GM21515 (cell line): ENCODE results near the gene MAP3K4.

Source experiments
- ATAC-seq: cut with Tn5 transposase; IDR thresholded peaks from one replicate; pipeline ENCODE4 v1.9.1; 2021; ENCODE audit not compliant: unreplicated experiment

The MAP3K4 gene

DNA sequence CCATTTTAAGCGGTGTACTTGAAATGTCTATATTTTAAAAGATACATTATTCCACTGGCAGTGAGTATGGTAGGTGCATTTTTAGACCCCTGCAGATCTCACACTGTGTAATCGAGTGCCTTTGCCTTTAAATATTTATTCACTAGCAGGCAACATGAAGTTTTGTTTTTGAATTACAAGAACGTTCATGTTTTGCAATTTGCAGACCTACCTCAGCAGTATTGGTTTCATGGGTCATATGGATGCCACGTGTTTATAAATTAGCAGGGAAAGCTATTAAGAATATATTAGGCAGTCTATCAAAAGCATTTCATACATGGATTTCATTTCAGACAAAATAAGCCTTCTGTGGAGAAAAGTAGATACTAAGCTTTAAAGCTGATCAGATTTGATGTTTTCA, 7.2 kb downstream of the MAP3K4 start:
- no peak for ATAC-seq

DNA sequence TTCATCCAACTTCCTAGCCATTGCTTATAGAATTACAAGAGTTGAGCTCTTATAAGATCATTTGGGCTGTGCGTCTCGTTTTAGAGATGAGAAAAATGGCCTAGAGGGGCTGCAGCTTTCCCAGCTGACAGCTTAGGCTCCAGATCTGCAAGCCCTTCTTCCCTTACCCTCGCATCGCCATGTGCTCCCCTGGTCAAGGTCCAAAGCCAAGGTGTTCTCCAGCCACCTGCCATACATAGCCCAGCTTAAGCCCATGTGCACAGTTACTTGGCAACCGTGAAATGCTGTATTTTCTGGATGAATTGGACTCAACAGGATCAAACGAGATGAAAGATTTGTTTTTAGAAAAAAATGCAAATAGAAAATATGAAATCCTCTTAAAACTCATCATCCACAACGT, 7.9 kb downstream of the MAP3K4 start:
- no peak for ATAC-seq

DNA sequence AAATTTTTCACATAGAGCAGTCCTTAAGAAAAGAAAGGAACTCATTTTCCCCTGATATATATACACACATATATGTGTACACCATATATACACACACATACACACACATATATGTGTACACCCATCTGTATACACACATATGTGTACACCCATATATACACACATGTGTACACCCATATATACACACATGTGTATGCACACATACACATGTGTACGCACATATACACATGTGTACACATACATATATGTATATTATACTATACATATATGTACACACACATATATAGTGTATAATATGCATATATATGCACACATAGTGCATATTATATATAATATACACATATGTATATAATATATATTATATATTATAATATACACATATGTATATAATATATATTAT, 9.1 kb downstream of the MAP3K4 start:
- no peak for ATAC-seq

DNA sequence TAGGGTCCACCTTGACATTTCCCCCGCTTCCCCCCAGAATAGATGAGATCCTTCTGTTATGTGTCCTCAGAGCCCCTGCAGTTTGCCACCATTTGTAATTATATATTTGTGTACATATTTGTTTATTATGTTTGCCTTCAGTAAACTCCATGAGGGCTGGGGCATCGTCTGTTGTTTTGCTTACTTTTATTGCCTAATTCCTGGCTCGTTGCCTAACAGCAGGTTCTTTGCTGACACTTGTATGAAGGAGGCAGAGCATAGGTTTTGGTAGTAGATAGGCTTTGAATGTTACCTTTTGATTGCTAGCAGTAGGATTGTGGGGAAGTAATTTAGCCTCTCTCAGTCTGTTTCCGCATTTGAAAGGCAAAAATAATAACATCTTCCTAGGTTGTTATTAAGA, 9.9 kb downstream of the MAP3K4 start:
- ATAC-seq: no peak

DNA sequence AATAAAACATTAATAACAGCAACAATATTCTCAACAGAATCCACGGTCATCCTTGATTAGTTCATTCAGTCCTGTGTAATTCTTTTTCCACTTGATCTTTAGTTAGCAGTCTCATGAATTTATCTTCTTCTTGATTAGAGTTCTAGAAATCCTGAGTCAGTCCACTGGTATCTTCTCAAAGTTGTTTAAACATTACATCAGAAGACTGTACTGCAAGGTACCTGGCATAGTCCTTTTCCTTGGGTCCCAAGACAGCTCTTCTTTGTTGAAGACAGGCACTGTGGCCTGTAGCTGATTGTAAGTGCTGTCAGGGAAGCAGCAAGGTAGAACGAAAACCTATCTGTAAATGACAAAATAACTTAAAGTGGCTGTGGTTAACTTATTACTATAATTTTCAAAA, 11.8 kb downstream of the MAP3K4 start:
- ATAC-seq: no peak

- ATAC-seq: no peak
Measured at GRCh38 chr6:161008245-161008644, 16.7 kb downstream of the MAP3K4 start.

- ATAC-seq: no peak
Measured at GRCh38 chr6:161009991-161010390, 18.4 kb downstream of the MAP3K4 start.

DNA sequence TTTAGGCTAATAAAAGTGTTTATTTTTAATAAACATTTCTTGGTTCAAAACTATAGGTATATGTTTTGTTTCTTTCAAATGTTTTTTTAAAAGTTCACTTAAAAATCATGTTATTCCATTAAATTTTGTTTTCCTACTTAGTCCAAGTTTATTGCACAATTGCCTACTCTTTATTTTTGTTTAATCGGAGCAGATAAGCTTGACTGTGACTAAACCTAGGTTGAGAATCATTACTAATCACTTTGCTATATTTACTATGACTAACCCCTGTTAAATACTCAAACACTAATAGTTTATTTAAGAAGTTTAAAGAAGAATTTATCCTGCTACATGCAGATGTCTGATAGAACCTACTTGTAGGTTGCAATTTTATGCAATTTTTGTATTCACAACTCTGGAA, 18.8 kb downstream of the MAP3K4 start:
- ATAC-seq: no peak

DNA sequence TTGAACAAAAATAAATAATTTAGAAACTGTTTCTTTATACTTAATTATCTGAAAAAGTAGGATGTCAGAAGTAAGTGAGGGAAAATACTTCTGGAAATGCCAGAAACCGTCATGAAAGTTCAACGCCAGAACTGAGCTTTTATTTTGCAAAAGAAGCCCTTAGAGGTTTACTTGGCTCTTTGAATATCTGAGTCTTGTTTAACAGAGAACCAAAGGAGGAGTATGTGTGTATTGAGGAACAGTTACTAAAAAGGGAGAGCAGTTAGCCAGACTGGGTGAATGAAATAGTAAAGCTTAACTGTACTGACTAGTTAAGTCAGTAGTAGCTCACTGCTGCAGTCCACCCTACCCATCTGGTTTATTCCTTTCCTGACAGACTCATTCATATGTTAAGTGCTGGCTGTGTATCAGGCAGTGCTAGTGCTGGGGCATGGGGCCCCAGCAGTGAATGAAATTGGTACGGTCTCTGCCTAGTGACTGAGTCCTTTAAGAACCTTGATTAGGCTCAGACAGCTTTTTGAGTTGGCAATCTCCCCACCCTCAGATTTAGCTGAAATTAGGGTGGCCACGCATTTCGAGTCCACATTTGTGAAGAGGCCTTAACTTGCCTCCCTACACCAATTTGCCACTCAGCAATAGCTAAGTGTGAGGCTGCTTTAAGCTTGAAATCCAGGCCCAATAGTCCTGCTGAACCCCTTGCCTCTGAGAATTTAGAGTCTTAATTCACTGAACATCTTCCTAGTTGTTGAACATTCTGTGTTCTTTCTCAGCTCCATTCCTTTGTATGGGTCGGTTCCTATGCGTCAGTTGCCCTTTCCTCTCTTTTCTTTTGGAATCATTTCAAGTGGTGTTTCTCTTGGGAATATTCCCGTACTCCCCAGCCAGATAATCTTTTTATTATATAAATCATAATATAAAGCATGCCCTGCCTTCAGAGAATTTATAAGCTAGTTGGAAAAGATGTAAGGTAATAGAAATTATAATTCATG, 20.2 kb downstream of the MAP3K4 start:
- no peak for ATAC-seq

DNA sequence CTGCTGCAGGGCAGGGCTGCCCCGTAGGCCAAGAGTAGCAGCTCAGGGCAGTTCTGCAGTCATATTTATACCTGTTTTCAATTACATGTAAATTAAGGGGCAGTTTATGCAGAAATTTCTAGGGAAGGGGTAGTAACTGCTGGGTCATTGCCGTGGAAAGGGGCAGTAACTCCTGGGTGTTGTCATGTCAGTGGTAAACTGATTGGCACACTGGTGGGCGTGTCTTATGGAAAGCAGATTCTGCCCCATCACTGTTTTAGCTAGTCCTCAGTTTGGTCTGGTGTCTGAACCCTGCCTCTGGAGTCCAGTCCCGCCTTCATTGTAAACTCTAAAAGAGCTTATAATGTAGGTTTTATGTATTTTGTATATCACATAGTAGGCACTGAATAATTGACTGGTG, 22.1 kb downstream of the MAP3K4 start:
- ATAC-seq: no peak

GRCh38 chr6:161017766-161018564, 26.4 kb downstream of the MAP3K4 start:
- ATAC-seq: no peak

DNA sequence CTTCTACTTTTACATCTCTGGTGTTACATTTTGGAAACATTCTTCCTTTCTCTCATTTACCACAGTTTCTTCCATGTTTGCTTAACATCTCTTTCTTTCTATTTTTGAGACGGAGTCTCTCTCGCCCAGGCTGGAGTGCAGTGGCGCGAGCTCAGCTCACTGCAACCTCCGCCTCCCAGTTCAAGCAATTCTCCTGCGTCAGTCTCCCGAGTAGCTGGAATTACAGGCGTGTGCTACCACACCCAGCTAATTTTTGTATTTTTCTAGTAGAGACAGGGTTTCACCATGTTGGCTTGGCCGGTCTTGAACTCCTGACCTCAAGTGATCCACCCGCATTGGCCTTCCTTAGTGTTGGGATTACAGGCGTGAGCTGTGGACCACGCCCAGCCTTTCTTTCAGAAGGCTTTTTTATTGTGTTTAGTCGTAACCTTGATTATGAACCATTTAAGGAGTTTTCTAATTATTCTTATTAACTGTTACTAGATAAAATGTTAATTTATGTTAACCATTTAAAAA, 27.8 kb downstream of the MAP3K4 start:
- no peak for ATAC-seq

- ATAC-seq: no peak
Measured at GRCh38 chr6:161021543-161021942, 30.0 kb downstream of the MAP3K4 start.

DNA sequence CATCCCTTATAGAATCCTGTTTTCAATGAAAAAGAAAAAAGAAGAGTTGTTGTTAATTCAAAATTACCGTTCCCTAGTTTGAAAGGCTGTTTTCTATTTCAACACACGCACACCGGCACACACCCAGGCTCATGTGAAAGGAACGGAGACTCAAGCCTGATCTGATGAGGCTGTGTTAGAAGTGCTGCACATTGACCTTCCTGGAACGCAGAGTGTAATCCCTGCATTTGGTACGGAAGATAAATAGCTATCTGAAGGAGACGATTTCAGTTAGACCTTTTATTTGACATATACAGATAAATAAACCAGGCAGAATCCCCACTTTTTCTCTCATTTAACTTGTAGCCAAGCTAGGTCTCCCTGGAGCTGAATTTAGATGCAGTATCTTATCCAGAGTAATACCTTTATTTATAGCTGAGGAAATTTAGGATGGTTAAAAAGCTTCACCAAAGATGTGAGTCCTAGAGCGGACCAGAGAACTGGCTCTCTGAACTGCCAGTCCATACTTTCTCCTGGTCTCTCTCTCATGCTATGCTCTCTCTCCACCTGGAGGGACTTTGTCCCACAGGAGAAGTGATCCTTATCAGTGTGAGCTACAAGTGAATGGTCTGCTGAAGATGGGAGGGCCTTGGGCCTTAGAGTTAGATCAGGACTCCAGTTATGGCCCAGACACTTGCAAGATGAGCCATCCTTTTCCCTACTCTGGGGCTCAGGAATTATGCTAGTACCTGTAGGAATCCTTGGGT, 30.6 kb downstream of the MAP3K4 start:
- no peak for ATAC-seq

DNA sequence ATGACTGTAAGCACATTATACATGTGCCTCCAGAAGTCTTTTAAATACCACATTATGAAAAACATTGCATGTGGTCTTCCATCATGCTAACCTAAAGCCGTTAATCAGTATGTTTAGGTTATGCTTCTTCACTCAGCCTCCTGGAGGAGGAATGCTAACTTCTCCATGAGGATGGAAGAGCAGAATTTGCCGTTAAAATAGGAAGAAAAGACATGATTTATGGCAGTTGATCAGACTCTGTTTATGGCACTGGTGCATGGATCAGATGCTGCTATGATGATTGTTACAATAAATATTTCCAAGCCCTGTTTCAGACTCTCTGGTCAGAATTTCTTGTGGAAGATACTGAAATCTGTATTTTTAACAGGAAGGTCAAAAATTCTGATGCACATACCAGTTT, 31.7 kb downstream of the MAP3K4 start:
- ATAC-seq: no peak

DNA sequence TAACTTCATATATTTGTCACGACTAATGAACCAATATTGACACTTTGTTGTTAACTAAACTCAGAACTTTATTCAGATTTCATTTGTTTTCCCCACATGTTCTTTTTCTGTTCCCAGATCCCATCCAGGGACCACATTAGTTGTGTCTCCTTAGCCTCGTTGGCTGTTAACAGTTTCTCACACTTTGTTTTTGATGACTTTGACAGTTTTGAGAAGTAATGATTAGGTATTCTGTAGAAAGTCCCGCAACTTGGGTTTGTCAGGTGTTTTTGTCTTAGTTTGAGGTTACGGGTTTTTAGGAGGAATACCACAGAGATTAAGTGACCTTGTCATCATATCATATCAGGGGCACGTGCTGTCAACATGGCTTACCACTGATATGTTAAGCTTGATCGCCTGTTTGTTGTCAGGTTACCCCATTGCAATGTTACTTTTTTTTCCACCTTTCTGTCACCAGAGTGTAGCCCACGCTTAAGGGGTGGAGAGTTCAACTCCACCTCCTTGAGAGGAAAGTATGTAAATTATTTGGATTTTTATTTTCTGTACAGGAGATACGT, 32.9 kb downstream of the MAP3K4 start:
- no peak for ATAC-seq

DNA sequence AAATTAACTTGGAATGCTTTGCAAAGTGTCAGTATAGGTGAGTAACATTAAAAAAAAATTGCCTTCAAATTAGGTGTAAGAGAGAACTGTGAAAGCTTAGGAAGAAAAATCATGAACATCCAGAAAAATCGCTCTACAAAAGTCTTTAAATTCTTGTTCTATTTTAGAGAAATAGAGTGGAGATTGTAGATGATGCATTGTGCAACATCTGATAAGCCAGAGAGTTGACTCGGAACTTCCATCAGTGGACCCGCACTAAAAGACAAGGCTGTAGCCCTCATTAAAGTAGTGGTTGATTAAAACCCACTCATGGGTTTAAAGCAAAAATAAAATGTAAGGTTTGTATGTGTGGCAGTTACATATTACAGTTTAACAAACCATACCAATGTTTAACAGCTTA, 35.8 kb downstream of the MAP3K4 start:
- no peak for ATAC-seq

- peak; percentile 82 for ATAC-seq
Measured at GRCh38 chr6:161029195-161029809, 37.7 kb downstream of the MAP3K4 start.

DNA sequence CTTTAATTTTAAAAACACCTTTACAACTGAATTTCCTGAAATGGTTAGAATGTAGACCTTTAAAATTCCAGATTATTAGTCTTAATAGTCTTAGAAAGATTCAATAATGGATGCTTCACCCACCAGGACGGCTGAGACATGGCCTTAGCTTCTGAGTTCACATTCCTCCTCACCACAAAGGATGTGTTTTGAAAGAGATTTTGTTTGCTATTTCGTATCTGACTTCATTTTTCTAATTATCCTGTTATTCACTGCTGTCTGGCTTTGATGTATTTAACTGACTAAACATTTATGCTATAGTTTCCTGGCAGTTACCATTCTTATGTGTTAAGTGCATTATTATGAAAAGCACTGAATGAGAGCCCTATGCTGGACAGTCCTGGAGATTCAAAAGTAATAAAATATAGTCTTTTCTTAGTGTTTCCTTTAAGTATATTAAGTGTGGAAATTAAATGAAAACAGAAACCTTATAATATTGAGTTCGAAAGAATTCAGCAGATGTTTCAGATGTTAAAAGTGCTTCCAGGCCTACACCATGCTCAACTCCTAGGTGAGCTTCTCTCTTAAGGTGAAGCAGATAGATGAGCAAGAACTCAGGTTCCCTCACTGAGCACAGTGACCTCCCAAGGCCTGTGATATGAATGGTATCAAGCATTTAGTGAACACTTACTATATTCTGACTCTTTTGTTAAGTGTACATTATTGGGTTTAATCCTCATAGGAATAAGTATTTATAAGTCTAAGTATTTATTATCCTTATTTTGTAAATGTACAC, 40.3 kb downstream of the MAP3K4 start:
- no peak for ATAC-seq

DNA sequence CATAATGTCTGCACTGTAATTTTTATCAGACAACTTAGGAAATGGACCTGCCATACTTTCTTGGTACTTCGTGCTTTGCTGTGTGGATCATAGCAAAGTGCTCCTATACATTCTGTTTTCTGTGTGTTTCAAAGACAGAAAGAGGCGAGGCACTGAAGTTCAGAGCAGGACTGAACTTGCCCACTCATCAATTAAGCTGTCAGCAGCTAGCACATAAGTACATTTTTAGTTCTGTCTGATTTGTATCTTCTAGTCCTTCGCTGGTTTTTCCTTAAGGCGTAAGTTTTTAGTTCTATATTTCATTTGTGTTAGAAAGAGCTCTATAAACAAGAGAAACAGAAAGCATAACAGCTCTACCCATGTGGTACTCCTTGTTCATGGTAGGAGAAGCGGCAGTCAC, 42.1 kb downstream of the MAP3K4 start:
- no peak for ATAC-seq
